WERI-Rb-1 (cell line): Measurements from ENCODE around the gene PSENEN.

ENCODE experiments used
- DNase-seq: peaks from one replicate; pipeline ENCODE4 v3.0.0-alpha.2; 2020
- H3K27ac ChIP-seq: fragments of 250-450 bp; sonication (Bioruptor Pico); 2 replicates; pipeline ENCODE4 v1.5.1; 2020; ENCODE audit warnings: mild to moderate bottlenecking, moderate library complexity
- H3K27me3 ChIP-seq: fragments of 250-450 bp; sonication (Bioruptor Pico); 2 replicates; pipeline ENCODE4 v1.5.1; 2021; ENCODE audit warnings: mild to moderate bottlenecking, low read depth, moderate library complexity; ENCODE audit not compliant: insufficient read depth, severe bottlenecking
- H3K36me3 ChIP-seq: fragments of 250-450 bp; sonication (Bioruptor Pico); 2 replicates; pipeline ENCODE4 v1.5.1; 2020; ENCODE audit warnings: mild to moderate bottlenecking, moderate library complexity
- H3K4me3 ChIP-seq: 2 replicates; pipeline ENCODE4 v1.5.1; 2011; ENCODE audit warnings: low read depth, mild to moderate bottlenecking, control low read depth, low read length
- H3K9me3 ChIP-seq: fragments of 250-450 bp; sonication (Bioruptor Pico); 2 replicates; pipeline ENCODE4 v1.5.1; 2021; ENCODE audit warnings: mild to moderate bottlenecking, moderate library complexity; ENCODE audit not compliant: severe bottlenecking
- CTCF ChIP-seq: IDR thresholded peaks from 2 replicates; pipeline ENCODE4 v1.5.1; 2011; ENCODE audit warnings: low read depth, mild to moderate bottlenecking, control low read depth, inconsistent platforms, low read length

Gene PSENEN

GRCh38 chr19:35730326-35730725, 15.1 kb upstream of the PSENEN start:
- Histone ChIP-seq H3K4me3 (no peak overlapping the region), H3K27me3 (no peaks in the 10 kb centered on the region), H3K27ac (no peak overlapping the region), H3K9me3 (no peaks in the 10 kb centered on the region), H3K36me3 (peaks cover 89% of the 10 kb centered on the region)
- DNase-seq = no peak
- no peak for TF ChIP-seq CTCF

GRCh38 chr19:35731353-35731752, 14.1 kb upstream of the PSENEN start:
- H3K27me3 ChIP-seq = no peaks in the 10 kb centered on the region
- DNase-seq = no peak
- no peak overlapping the region for H3K27ac ChIP-seq
- H3K4me3 ChIP-seq = no peak overlapping the region
- no peaks in the 10 kb centered on the region for H3K9me3 ChIP-seq
- no peak for TF ChIP-seq CTCF
- peaks cover 88% of the 10 kb centered on the region for H3K36me3 ChIP-seq

DNA sequence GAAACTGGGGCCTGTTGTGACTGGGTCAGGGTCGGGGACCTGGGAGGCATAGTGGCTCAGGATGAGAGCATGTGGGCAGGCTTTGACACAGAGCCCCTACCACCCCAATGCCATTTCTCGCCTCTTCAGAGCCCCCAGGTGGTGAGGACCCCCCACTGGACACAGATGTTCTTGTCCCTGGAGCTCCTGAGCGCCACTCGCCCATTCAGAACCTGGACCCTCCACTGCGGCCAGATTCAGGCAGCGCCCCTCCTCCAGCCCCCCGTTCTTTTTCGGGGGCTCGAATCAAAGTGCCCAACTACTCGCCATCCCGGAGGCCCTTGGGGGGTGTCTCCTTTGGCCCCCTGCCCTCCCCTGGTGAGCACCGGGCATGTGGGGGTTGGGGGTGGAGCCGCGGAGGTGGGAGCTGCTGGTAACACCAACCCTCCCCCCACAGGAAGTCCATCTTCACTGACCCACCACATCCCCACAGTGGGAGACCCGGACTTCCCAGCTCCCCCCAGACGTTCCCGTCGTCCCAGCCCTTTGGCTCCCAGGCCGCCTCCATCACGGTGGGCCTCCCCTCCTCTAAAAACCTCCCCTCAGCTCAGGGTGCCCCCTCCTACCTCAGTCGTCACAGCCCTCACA, 13.6 kb upstream of the PSENEN start:
- no peak for DNase-seq
- Histone ChIP-seq H3K36me3 (peaks cover 90% of the 10 kb centered on the region), H3K9me3 (no peaks in the 10 kb centered on the region), H3K27ac (no peak overlapping the region), H3K4me3 (no peak overlapping the region), H3K27me3 (no peaks in the 10 kb centered on the region)
- no peak for TF ChIP-seq CTCF

DNA sequence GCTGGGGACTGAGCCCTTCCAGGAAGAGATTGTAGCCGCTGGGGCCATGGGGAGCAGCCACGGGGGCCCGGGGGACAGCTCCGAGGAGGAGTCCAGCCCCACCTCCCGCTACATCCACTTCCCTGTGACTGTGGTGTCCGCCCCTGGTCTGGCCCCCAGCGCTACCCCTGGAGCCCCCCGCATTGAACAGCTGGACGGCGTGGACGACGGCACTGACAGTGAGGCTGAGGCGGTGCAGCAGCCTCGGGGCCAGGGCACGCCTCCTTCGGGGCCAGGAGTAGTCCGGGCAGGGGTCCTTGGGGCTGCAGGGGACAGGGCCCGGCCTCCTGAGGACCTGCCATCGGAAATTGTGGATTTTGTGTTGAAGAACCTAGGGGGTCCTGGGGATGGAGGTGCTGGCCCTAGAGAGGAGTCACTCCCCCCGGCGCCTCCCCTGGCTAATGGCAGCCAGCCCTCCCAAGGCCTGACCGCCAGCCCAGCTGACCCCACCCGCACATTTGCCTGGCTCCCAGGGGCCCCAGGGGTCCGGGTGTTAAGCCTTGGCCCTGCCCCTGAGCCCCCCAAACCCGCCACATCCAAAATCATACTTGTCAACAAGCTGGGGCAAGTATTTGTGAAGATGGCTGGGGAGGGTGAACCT, 12.8 kb upstream of the PSENEN start:
- no peaks in the 10 kb centered on the region for H3K9me3 ChIP-seq
- H3K4me3 ChIP-seq = no peak overlapping the region
- H3K27me3 ChIP-seq = no peaks in the 10 kb centered on the region
- no peak overlapping the region for H3K27ac ChIP-seq
- no peak for DNase-seq
- no peak for TF ChIP-seq CTCF
- peaks cover 89% of the 10 kb centered on the region for H3K36me3 ChIP-seq

- Histone ChIP-seq H3K9me3 (no peaks in the 10 kb centered on the region), H3K4me3 (no peak overlapping the region), H3K27me3 (no peaks in the 10 kb centered on the region), H3K27ac (no peak overlapping the region), H3K36me3 (peaks cover 89% of the 10 kb centered on the region)
- no peak for DNase-seq
- no peak for TF ChIP-seq CTCF
Measured at GRCh38 chr19:35733180-35734125, 12.0 kb upstream of the PSENEN start.
